ENCODE data around the gene ROR2. TPM values are rescaled to one million over a fixed set of nuclear protein-coding genes. Genes with fewer than 3 reads are reported as not detected.
"Not testable (repeated sequence)": the region's sequence is repeated elsewhere in the genome, so short reads cannot be mapped to it uniquely, and the experiment has no call there.

ROR2 gene
- 19.4 and 40.0 TPM in 2 replicates for total RNA-seq (2014; rRNA removed; shearing (Covaris generic))

DNA sequence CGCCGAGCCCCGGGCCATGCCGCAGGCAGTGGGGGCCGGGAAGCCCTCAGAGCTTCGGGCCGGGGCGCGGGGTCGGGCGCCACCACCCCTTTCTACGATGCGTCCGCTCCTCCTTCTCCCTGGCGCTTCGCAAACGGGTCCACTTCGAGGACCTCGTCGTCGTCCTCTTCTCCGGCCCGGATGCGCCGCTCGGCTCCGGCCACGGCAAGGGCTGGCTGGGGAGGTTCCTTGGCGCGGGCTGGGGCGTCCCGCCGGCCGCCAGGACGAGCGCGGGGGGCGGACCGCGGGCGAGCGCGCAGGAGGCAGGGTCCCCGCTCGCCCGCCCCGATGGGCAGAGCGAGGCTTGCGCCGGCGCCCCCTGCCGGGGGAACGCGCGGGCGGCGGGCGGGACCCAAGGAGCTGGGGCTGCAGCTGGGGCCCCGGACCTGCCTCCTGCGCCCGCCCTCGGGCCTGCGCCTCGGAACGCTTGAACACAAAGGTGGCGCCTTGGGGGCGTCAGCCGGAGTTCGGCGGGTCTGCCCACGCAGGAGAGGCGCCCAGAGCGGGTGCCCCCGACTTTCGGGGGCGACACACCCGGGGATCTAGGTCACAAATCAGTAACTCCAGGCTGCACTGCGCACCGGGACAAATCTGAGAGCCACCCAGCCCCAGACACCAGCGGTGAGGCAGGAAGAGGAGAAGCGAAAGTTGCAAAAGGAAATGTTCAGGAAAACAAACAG, at the start of gene ROR2:
TSS of gene ROR2 (minus strand) at position 283 of the 719 bp plus-strand sequence.
- peak; percentile 97 for DNase-seq
- Histone ChIP-seq H3K36me3 (replicated peaks; ENCODE audit: control insufficient read depth, insufficient read depth, low read length) (no peaks in the 10 kb centered on the region), H3K4me3 (ENCODE audit: insufficient read depth, low read depth, low read length) (peak within 1 kb of the TSS; percentile 68), H3K27me3 (ENCODE audit: control insufficient read depth, insufficient read depth, low read length) (peaks cover 38% of the 10 kb centered on the region)

GRCh38 chr9:91995000-91995655, 45.1 kb upstream of the ROR2 start:
- DNase-seq: no peak
- Histone ChIP-seq H3K4me3 (ENCODE audit: insufficient read depth, low read depth, low read length) (no peak overlapping the region), H3K27me3 (ENCODE audit: control insufficient read depth, insufficient read depth, low read length) (no peaks in the 10 kb centered on the region), H3K36me3 (replicated peaks; ENCODE audit: control insufficient read depth, insufficient read depth, low read length) (no peaks in the 10 kb centered on the region)

- H3K4me3 ChIP-seq (ENCODE audit: insufficient read depth, low read depth, low read length): no peak overlapping the region
- H3K36me3 ChIP-seq (replicated peaks; ENCODE audit: control insufficient read depth, insufficient read depth, low read length): no peaks in the 10 kb centered on the region
Measured at GRCh38 chr9:91994422-91994821, 44.4 kb upstream of the ROR2 start.

DNA sequence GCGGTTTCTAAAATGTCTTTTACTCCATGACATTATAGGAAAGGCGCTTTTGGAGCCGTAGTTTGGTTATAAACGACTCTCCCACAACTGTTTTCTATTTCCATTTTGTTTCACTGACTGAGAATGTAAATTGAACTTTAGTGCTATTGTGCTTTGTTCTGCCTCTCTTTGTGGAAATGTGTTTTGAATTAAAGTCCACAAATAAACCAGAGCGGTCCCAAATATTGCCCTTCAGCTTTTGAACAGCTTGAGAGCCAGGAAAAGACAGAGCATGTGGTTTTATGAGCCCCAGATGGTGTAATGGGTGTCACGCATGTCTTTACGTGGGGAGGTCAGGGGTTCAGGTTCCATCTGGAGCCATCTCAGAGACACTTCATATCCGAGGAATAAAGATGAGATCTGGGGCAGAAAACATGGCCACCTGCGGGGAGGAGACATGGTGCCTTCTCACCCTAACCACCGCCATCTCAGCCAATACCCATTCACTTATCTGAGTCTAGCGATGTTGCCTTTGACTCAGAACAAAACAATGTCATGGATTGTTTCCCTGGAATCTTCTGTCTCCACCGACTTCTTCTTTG, 42.5 kb upstream of the ROR2 start:
- Histone ChIP-seq H3K36me3 (replicated peaks; ENCODE audit: control insufficient read depth, insufficient read depth, low read length) (no peaks in the 10 kb centered on the region), H3K4me3 (ENCODE audit: insufficient read depth, low read depth, low read length) (no peak overlapping the region), H3K27me3 (ENCODE audit: control insufficient read depth, insufficient read depth, low read length) (no peaks in the 10 kb centered on the region)
- no peak for DNase-seq

More at GRCh38 chr9:91994422-91994821, 44.4 kb upstream of the ROR2 start:
- DNase-seq: no peak
- no peaks in the 10 kb centered on the region for H3K27me3 ChIP-seq (ENCODE audit: control insufficient read depth, insufficient read depth, low read length)

DNA sequence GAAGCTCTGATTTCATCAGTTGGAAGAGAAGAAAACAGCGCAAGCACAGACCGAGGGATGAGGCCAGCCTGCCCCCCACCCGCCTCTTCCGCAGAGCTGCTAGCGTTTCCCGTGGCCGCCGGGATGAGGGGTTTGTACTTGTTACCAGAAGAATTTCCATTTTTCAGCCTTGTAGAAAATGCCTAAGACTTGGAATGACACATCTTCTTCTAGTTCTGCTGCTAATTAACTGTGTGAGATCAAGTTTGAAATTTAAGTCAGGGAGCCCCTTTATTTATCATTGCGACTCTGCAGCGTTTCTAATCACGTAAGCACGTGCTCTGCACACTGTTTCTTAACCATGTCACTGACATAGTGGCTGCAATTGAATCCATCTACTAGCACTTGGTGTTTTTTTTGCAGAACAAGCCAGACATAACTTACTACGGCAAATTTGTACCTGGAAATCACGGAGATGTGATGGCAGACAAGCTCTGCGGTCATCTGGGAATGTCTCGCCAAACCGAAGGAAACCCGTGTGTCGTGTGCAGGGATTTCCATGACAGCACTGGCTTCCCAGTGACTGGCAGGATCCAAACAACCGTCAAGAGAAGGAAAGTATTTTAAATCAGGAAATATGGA, 41.8 kb upstream of the ROR2 start:
- Histone ChIP-seq H3K27me3 (ENCODE audit: control insufficient read depth, insufficient read depth, low read length) (no peaks in the 10 kb centered on the region), H3K4me3 (ENCODE audit: insufficient read depth, low read depth, low read length) (no peak overlapping the region), H3K36me3 (replicated peaks; ENCODE audit: control insufficient read depth, insufficient read depth, low read length) (no peaks in the 10 kb centered on the region)
- no peak for DNase-seq

GRCh38 chr9:91986248-91986647, 36.2 kb upstream of the ROR2 start:
- no peaks in the 10 kb centered on the region for H3K36me3 ChIP-seq (replicated peaks; ENCODE audit: control insufficient read depth, insufficient read depth, low read length)
- no peak overlapping the region for H3K4me3 ChIP-seq (ENCODE audit: insufficient read depth, low read depth, low read length)
- H3K27me3 ChIP-seq (ENCODE audit: control insufficient read depth, insufficient read depth, low read length): no peaks in the 10 kb centered on the region
- DNase-seq: no peak

GRCh38 chr9:91985692-91986091, 35.7 kb upstream of the ROR2 start:
- no peaks in the 10 kb centered on the region for H3K27me3 ChIP-seq (ENCODE audit: control insufficient read depth, insufficient read depth, low read length)
- no peak overlapping the region for H3K4me3 ChIP-seq (ENCODE audit: insufficient read depth, low read depth, low read length)
- no peak for DNase-seq
- no peaks in the 10 kb centered on the region for H3K36me3 ChIP-seq (replicated peaks; ENCODE audit: control insufficient read depth, insufficient read depth, low read length)

DNA sequence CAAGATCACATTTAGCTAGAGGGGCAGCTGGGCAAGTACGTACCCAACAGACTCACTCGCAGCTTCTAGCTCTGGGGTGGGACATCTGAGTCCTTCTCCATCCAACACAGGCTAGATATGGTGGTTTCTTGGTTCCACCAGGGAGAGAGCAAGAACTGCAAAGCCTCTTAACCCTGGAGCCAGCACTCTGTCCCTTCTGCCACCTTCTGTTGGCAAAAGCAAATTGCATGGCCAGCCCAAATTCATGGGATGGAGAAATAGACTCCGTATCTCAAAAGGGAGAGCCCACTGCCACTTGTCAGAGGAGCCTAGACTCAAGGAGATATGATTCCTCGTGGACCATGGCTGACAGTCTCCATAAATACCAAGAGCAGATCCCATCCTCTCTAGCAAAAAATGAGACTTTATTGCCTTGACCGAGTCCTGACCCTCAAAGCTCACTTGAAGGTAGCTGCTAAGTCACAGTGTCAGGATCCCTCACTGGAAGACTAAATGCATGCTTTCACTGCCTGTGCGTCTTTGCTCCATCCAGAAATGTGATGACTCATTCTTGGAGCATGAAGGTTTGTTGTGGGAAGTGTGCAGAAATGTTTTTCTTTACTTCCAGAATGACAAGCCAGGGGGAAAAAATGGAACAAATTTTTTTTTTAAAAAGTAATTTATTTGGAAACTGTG, 28.8 kb upstream of the ROR2 start:
- Histone ChIP-seq H3K36me3 (replicated peaks; ENCODE audit: control insufficient read depth, insufficient read depth, low read length) (no peaks in the 10 kb centered on the region), H3K4me3 (ENCODE audit: insufficient read depth, low read depth, low read length) (no peak overlapping the region), H3K27me3 (ENCODE audit: control insufficient read depth, insufficient read depth, low read length) (no peaks in the 10 kb centered on the region)
- DNase-seq: peak; percentile 54

GRCh38 chr9:91975254-91975653, 25.2 kb upstream of the ROR2 start:
- H3K4me3 ChIP-seq (ENCODE audit: insufficient read depth, low read depth, low read length); H3K27me3 ChIP-seq (ENCODE audit: control insufficient read depth, insufficient read depth, low read length); DNase-seq; H3K36me3 ChIP-seq (replicated peaks; ENCODE audit: control insufficient read depth, insufficient read depth, low read length): not testable (repeated sequence)

- no peak for DNase-seq
- no peaks in the 10 kb centered on the region for H3K27me3 ChIP-seq (ENCODE audit: control insufficient read depth, insufficient read depth, low read length)
- no peak overlapping the region for H3K4me3 ChIP-seq (ENCODE audit: insufficient read depth, low read depth, low read length)
- no peaks in the 10 kb centered on the region for H3K36me3 ChIP-seq (replicated peaks; ENCODE audit: control insufficient read depth, insufficient read depth, low read length)
Measured at GRCh38 chr9:91972711-91973110, 22.7 kb upstream of the ROR2 start.

GRCh38 chr9:91972076-91972626, 22.1 kb upstream of the ROR2 start:
- H3K4me3 ChIP-seq (ENCODE audit: insufficient read depth, low read depth, low read length): no peak overlapping the region
- DNase-seq: no peak
- H3K36me3 ChIP-seq (replicated peaks; ENCODE audit: control insufficient read depth, insufficient read depth, low read length): no peaks in the 10 kb centered on the region
- H3K27me3 ChIP-seq (ENCODE audit: control insufficient read depth, insufficient read depth, low read length): no peaks in the 10 kb centered on the region

DNA sequence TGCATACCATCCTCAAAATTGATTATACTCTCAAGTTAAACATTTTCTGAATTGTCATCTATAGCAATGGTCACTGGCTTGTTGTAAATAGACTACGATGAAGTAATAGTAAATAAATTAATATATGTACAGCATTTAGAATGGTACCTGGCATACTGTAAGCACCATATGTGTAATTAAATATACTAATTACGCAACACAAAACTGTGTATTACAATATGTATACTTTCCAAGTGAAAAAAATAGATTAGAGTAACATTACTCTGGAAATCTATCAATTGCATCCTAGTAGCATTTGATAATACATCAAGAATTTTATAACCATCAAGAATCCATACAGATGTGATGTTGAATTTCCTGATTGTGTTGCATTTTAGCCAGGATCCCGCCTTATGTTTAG, 17.2 kb upstream of the ROR2 start:
- DNase-seq: no peak
- Histone ChIP-seq H3K4me3 (ENCODE audit: insufficient read depth, low read depth, low read length) (no peak overlapping the region), H3K27me3 (ENCODE audit: control insufficient read depth, insufficient read depth, low read length) (no peaks in the 10 kb centered on the region), H3K36me3 (replicated peaks; ENCODE audit: control insufficient read depth, insufficient read depth, low read length) (no peaks in the 10 kb centered on the region)

GRCh38 chr9:91966503-91966902, 16.5 kb upstream of the ROR2 start:
- Histone ChIP-seq H3K4me3 (ENCODE audit: insufficient read depth, low read depth, low read length) (no peak overlapping the region), H3K27me3 (ENCODE audit: control insufficient read depth, insufficient read depth, low read length) (no peaks in the 10 kb centered on the region), H3K36me3 (replicated peaks; ENCODE audit: control insufficient read depth, insufficient read depth, low read length) (no peaks in the 10 kb centered on the region)
- no peak for DNase-seq

DNA sequence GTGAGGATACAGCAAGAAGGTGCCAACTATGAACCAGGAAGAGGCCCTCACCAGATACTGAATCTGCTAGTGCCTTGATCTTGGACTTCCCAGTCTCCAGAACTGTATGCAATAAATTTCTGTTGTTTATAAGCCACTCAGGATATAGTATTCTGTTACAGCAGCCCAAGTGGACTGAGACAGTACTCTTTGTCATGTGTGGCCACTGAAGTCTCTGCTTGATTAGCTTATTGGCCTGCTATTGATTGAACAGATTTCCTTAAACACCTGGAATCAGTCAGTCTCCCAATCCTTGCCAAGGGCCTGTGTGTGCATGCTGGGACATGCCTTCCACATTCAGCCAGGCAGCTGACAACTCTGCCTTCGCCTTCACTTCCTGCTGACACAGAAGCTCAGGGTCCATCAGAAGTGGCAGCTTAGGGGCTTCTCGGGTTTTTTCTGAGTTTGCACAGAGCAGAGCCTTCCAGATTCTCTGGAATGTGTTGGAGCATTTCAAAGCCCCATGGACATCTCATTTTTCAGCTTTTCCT, 13.7 kb upstream of the ROR2 start:
- DNase-seq: no peak

More for the DNA sequence above, 13.7 kb upstream of the ROR2 start:
- Histone ChIP-seq H3K27me3 (ENCODE audit: control insufficient read depth, insufficient read depth, low read length) (no peaks in the 10 kb centered on the region), H3K36me3 (replicated peaks; ENCODE audit: control insufficient read depth, insufficient read depth, low read length) (no peaks in the 10 kb centered on the region), H3K4me3 (ENCODE audit: insufficient read depth, low read depth, low read length) (no peak overlapping the region)

Measured in H7 (cell line).